SK-N-SH (cell line): ENCODE data around the gene SYT13.

Experiments used
- EP300 ChIP-seq, 2 experiments: IDR thresholded peaks; 2 replicates each; pipeline versions ENCODE4 v1.4.0 to v1.6.1; 2012; ENCODE audit warnings: borderline replicate concordance in 1 of 2, low read depth in 1 of 2, low read length in 1 of 2
- FOXM1 ChIP-seq: IDR thresholded peaks from 2 replicates; pipeline ENCODE4 v1.4.0; 2012; ENCODE audit warnings: low read depth, mild to moderate bottlenecking
- IRF3 ChIP-seq: fragments of 150-350 bp; IDR thresholded peaks from 2 replicates; pipeline ENCODE4 v1.6.1; 2016; ENCODE audit warnings: mild to moderate bottlenecking, low read depth, low read length
- JUND ChIP-seq: IDR thresholded peaks from 2 replicates; pipeline ENCODE4 v1.4.0; 2012
- MAX ChIP-seq: IDR thresholded peaks from 2 replicates; pipeline ENCODE4 v1.4.0; 2012; ENCODE audit warnings: low read depth
- POLR2AphosphoS5 ChIP-seq: IDR thresholded peaks from 2 replicates; pipeline ENCODE4 v1.6.1; 2012; ENCODE audit warnings: low read depth, low read length
- RAD21 ChIP-seq: IDR thresholded peaks from 2 replicates; pipeline ENCODE4 v1.6.1; 2012; ENCODE audit warnings: mild to moderate bottlenecking, low read length
- SIN3A ChIP-seq: IDR thresholded peaks from 2 replicates; pipeline ENCODE4 v1.6.1; 2012; ENCODE audit warnings: low read depth, mild to moderate bottlenecking, low read length, moderate library complexity, borderline replicate concordance
- TCF12 ChIP-seq: IDR thresholded peaks from 2 replicates; pipeline ENCODE4 v1.4.0; 2012
- TEAD4 ChIP-seq: IDR thresholded peaks from 2 replicates; pipeline ENCODE4 v1.4.0; 2012; ENCODE audit warnings: mild to moderate bottlenecking, borderline replicate concordance; ENCODE audit not compliant: insufficient read depth
- USF1 ChIP-seq: IDR thresholded peaks from 2 replicates; pipeline ENCODE4 v1.4.0; 2012; ENCODE audit warnings: low read depth, borderline replicate concordance
- YY1 ChIP-seq: IDR thresholded peaks from 2 replicates; pipeline ENCODE4 v1.4.0; 2012; ENCODE audit warnings: low read depth, mild to moderate bottlenecking
- TF ChIP-seq, protein P1 (sequence below): fragments of 200-600 bp; sonication (generic); IDR thresholded peaks from 2 replicates; pipeline ENCODE4 v1.6.1; 2017; ENCODE audit warnings: antibody characterized with exemption, mild to moderate bottlenecking, moderate library complexity
- TF ChIP-seq, protein P2 (sequence below): IDR thresholded peaks from 2 replicates; pipeline ENCODE4 v1.4.0; 2012; ENCODE audit warnings: low read depth, borderline replicate concordance

- TF ChIP-seq, protein P1, sequence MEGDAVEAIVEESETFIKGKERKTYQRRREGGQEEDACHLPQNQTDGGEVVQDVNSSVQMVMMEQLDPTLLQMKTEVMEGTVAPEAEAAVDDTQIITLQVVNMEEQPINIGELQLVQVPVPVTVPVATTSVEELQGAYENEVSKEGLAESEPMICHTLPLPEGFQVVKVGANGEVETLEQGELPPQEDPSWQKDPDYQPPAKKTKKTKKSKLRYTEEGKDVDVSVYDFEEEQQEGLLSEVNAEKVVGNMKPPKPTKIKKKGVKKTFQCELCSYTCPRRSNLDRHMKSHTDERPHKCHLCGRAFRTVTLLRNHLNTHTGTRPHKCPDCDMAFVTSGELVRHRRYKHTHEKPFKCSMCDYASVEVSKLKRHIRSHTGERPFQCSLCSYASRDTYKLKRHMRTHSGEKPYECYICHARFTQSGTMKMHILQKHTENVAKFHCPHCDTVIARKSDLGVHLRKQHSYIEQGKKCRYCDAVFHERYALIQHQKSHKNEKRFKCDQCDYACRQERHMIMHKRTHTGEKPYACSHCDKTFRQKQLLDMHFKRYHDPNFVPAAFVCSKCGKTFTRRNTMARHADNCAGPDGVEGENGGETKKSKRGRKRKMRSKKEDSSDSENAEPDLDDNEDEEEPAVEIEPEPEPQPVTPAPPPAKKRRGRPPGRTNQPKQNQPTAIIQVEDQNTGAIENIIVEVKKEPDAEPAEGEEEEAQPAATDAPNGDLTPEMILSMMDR, result no peak
- TF ChIP-seq TEAD4 (no peak), RAD21 (no peak), MAX (no peak), TCF12 (no peak), YY1 (no peak), JUND (no peak), USF1 (no peak), FOXM1 (no peak), SIN3A (no peak), POLR2AphosphoS5 (no peak), EP300 (IDR thresholded peaks at IDR 0.05; ENCODE audit: borderline replicate concordance in 1 of 2, low read depth in 1 of 2, low read length in 1 of 2) (no peak), IRF3 (no peak)
- TF ChIP-seq, protein P2, sequence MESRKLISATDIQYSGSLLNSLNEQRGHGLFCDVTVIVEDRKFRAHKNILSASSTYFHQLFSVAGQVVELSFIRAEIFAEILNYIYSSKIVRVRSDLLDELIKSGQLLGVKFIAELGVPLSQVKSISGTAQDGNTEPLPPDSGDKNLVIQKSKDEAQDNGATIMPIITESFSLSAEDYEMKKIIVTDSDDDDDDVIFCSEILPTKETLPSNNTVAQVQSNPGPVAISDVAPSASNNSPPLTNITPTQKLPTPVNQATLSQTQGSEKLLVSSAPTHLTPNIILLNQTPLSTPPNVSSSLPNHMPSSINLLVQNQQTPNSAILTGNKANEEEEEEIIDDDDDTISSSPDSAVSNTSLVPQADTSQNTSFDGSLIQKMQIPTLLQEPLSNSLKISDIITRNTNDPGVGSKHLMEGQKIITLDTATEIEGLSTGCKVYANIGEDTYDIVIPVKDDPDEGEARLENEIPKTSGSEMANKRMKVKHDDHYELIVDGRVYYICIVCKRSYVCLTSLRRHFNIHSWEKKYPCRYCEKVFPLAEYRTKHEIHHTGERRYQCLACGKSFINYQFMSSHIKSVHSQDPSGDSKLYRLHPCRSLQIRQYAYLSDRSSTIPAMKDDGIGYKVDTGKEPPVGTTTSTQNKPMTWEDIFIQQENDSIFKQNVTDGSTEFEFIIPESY, result no peak
Observed at GRCh38 chr11:45225277-45225676, 60.9 kb downstream of the SYT13 start.
